Astrocyte (in vitro differentiated cells and primary cell): ENCODE measurements around the gene KCNMB2.

Source experiments
- EZH2 ChIP-seq: IDR thresholded peaks from 2 replicates; pipeline ENCODE4 v1.6.1; 2012; ENCODE audit warnings: mild to moderate bottlenecking, low read length, inconsistent platforms; ENCODE audit not compliant: insufficient read depth
- TF ChIP-seq, protein P1 (sequence below): IDR thresholded peaks from 2 replicates; pipeline ENCODE4 v1.5.1; 2011; ENCODE audit warnings: low read depth, mild to moderate bottlenecking, inconsistent platforms, low read length, moderate library complexity; ENCODE audit not compliant: insufficient read depth

DNA sequence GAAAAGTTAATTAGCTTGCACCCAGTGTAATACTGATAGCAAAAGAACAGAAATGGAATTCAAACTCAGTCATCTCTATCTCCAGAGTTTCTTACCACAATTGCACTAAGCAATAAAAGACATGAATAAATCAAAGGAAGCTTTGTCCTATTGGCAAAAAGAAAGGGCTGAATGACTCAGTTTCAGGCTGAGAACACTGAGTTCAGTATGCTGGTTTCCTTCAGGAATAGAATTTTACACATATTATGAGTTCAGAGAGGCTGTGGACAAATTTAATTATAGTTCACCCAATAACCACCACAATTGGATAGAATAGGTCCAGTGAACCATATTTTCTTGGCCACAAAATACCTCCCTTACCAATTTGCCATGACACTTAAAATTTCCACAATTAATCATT, 249.7 kb downstream of the KCNMB2 start:
- TF ChIP-seq, protein P1, sequence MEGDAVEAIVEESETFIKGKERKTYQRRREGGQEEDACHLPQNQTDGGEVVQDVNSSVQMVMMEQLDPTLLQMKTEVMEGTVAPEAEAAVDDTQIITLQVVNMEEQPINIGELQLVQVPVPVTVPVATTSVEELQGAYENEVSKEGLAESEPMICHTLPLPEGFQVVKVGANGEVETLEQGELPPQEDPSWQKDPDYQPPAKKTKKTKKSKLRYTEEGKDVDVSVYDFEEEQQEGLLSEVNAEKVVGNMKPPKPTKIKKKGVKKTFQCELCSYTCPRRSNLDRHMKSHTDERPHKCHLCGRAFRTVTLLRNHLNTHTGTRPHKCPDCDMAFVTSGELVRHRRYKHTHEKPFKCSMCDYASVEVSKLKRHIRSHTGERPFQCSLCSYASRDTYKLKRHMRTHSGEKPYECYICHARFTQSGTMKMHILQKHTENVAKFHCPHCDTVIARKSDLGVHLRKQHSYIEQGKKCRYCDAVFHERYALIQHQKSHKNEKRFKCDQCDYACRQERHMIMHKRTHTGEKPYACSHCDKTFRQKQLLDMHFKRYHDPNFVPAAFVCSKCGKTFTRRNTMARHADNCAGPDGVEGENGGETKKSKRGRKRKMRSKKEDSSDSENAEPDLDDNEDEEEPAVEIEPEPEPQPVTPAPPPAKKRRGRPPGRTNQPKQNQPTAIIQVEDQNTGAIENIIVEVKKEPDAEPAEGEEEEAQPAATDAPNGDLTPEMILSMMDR: no peak
- TF ChIP-seq EZH2: no peak
